Measurements from ENCODE around the gene BSDC1.

BSDC1 gene

DNA sequence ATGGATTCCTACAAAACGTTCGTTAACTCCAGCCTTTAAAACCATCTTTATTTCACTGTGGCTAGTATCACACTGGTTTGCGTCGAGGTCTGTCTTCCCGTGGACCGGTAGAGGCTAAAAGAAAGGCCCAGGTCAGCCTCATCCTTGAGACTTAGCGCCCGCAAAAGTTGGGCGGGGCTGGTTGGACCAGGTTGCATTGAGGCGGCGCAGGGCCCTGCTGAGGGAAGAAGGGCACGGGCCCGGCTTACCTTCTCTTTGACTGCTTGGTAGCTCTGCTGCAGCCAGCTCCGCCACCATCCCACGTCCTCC is 455 bp downstream of the BSDC1 start:
- peak in 1 of 2 donors; percentile 23 for DNase-seq (ENCODE audit: low read depth in 2 of 2)

DNA sequence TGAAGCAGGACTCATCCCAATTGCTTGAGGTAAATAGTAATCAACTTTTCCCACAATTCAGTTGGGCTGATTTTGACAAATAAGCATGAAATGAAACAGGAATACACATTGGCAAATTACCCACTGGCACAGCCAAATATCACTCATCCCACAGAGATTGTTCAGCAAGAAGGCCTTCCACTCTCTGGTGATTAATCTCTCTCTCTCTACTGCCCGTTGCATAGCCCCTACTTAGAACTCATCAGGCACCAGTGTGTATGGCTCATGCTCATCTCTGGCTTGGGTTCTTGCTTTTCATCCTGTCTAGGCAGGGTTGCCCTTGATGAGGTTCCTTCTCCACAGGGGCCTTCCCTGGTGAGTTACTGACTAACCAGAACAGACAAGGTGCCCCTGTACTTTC is 1.1 kb downstream of the BSDC1 start:
- no peak for DNase-seq (ENCODE audit: low read depth in 2 of 2)

DNA sequence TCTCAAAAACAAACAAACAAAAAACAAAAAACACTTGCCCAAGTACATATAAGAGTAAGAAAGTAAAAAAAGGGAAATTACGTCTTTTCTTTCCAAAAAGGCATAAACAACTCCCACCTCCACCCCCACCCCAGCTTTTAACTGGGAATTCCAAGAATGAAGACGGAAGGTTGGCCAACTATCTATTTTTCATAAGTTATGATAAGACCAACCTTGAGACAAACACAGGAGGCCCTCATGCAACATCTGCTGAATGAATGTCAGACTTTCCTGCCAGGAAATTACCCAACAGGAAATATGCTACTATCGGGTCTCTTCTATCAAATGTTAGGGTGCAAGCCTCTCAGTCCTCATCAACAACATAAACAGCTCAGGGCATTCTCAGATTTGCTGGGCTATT is 1.9 kb downstream of the BSDC1 start:
- no peak for DNase-seq (ENCODE audit: low read depth in 2 of 2)

DNA sequence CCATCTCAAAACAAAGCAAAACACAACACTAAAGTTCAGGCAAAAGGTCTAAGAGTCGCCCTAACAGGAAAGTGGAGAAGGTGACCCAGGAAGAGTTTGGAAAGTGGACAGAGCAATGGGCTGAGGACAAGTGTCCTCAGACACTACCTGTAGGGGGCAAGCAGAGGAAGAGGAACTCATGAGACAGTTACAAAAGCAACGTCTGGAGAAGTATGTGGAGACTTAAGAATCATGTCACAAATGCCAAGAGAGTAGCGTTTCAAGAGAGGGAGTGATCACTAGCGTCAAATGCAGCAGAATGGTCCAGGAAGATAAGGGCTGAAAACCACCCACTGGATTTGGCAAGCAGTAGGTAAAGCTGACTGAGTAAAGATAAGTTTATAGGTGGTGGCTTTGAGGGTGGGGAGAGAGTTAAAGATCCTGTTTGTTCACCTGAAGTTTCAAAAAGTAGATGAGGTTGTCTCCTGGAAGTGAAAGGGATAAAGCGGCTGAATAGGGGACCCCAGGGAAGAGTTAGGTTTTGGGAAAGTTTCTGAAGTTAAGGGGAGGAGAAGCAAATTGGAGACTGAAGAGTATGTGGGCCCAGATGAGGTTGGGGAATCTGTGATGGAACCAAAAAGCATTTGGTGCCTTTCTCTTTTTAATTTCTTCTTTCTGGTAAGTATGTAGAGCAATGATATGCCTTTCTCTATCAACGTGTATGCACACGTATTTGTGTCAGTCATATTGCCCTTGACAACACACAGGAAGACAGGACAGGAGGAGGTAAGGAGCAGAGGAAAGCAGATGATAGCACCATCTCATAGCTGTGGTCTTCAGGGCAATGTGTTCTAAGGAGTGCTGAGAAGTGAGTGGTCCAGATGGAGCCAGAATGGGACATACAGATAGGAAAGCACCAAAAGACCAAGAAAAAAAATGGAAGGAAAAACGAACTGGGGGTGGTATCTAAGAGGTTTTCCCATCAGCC is 3.1 kb downstream of the BSDC1 start:
- DNase-seq (ENCODE audit: low read depth in 2 of 2) = no peak

DNA sequence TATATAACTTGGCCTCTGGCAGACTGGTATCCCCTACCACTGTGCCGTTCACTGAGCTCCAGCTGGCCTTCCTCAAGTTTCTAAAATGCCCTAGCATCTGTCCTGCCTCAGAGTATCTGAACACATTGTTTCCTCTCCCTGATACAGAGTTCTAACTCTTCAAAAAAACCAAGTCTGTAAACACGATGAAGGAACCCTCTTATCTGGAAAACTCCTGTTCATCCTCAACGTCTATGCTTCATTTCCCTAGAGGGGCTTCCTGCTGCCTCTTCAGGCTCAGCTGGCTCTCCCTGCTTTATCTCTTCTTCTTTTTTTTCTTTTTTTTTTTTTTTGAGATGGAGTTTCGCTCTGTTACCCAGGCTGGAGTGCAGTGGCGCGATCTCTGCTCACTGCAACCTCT is 5.6 kb downstream of the BSDC1 start:
- no peak for DNase-seq (ENCODE audit: low read depth in 2 of 2)

DNA sequence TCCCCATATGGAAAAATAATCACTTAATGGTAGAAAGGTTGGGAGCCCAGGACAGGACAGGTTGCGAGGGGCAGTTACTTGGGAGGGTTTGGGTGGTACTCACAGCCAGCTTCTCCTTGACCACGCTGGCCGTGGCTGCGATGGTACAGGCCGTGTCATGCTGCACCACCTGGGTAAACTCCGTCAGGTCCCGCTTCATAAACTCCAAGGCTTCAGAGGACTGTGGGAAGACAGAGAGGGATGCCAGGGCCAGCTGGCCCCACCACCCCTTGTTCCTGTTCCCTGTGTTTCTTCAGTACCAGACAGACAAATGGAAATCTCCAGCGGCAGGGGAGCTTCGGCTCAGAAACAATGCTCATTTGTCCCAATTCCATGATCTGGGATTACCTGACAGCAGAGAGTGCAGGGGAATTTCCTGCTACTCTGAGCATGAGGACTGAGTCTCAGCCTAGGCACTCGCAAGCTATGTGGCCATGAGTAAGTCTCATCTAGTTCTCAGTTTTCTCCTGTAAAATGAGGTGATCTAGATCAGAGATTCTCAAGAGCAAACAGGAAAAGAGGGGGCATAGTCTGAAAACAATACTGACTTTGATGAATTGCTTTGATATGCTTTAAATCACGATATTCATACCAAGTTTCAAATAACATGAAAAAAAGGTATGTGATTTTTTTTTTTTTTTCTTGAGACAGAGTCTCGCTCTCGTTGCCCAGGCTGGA is 7.4 kb downstream of the BSDC1 start:
- DNase-seq (ENCODE audit: low read depth in 2 of 2) = no peak

DNA sequence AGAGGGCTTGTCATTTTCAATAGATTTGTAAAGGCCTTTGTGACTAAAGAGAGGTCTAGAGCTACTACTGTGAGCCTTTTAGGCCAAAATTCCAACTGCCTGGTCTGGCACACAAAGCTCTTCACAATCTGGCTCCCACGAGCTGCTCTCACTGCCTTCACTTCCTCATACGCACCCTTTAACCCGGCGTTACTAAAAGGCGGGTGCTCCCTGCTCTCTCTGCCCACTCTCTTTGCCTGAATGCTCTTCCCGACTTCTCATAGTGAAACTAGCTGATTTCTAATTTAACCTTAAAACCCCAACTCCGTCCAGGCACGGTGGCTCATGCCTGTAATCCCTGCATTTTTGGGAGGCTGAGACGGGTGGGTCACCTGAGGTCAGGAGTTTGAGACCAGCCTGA is 14.2 kb downstream of the BSDC1 start:
- no peak for DNase-seq (ENCODE audit: low read depth in 2 of 2)

DNA sequence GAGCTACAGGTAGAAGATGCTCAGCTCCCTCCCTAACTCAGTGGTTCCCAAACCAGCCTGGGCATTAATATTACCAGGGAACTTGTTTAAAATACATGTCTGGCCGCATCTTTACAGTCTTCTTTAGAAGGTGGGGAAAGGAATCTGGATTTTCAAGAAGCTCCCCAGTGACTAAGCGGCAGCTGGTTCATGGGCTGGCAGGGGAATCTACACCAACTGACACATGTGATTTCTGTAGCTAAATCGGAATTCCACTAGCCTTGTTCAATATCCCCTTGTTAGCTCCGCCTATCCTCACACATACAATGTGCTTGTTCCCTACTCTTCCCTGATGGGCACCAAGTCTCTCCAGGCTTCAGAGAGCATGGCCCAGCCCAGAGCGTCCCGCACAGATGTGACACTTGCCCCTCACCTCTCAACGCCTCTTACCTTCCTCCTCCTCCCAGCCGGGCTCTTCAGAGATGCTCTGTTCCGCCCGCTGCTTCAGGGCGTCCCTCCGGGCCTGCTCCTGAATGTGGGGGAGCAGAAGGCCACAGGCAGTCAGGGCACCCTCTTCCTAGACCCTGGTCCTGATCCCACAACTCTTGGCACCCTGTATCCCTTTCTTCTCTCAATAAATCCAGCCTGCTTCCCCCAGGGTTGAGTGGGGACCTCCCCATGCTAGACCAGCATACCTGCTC is 16.6 kb downstream of the BSDC1 start:
- no peak for DNase-seq (ENCODE audit: low read depth in 2 of 2)

DNA sequence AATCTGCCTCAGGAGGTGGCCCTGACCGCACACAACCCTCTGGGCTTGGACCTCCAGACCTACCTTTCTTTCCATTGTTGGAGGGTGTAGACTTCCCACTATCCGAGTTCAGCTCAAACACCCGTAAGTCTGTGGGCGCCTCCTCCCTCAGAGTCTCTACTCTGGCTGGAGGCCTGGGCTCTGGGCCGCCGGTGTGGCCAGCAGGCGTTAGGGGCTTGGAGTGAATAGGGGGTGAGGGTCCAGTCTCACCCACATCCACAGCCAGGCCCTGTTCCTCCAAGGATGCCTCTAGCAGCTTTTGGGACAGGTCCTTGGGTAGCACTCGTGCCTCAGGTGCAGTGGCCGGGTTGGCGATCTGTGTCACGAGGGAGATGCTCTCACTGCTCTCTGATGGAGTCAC is 18.0 kb downstream of the BSDC1 start:
- no peak for DNase-seq (ENCODE audit: low read depth in 2 of 2)

DNA sequence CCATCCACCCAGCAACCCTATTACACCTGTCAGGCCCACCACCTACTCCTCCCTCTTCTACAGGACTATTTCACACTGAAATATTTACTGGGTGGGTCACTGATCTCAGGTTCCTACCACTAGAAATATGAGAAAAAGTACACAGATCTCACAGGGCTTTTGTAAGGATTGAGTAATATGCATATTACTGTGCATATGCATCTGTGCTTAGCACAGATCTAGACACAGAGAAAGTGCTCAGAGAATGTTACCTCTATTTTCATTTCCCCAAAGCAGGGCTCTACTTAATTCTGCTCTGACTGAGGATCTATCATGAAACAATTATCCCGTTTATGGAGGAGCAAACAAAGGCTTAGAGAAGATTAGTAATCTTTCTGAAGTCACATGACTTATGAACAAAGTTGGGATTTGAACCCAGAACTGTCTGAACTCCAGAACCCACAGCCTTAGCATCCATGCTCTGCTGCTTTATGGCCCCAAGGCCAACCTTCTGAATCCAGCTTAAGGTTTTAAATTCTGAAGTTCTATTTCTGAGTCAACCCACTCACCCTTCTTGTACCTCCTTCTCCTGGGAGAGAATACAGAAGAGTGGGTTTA is 20.1 kb downstream of the BSDC1 start:
- no peak for DNase-seq (ENCODE audit: low read depth in 2 of 2)

DNA sequence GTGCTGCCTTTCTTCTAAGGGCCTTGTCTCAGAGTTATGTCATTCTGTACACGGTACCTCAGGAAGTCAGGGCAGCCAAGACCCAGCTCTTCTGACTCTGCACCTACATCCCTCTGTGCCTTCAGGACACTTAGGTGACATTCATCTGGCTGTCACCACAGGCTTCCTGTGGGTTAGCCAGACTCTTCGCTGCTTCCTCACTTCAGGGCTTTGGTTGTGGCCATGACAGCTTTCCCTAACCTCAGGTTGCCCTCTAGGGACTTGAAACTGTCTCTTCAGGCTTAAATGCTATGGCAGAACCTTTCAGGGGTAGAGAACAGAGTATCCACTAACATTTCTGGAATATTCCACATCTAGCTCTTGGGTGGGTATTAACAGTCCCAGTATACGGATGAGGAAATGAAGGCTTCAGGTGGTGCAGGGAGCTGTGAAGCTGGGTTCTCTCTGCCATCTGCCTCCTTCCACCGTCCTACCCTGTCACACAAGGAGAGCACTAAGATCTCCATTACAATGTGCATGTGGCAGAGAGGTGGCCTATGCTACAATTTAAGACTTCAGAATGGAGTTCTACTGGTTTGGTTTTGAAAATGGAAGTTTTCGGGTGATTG is 22.0 kb downstream of the BSDC1 start:
- DNase-seq (ENCODE audit: low read depth in 2 of 2) = no peak

DNA sequence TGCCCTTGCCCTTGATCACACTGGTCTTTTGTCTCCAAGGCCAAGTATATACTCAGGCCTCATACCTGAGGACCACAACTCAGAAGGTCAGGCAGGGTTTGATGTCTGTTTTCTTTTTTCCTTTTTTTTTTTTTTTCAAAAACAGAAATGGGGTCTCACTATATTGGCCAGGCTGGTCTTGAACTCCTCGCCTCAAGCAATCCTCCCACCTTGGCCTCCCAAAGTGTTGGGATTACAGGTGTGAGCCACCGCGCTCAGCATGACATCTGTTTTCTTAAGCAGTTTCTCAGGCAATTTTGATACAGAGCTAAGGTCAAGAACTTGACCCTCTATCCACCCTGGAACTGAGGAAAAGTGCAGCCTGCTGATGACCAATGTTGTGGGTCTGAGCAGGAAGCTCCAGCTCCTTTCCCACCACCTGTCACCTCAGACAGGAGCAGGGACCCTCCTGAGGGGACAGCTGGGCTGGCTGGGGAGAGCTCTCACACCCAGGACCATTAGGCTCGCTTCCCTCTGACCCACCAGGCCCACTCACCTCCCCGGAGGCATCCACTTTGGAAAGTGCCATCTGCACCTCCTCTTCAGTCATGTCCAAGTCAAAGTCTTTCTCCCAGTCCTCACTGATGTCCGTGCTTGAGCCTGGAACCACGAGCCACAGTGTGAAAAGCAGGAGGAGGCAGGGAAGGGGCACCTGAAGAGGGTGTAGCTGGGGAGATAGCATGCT is 26.2 kb downstream of the BSDC1 start:
- no peak for DNase-seq (ENCODE audit: low read depth in 2 of 2)

DNA sequence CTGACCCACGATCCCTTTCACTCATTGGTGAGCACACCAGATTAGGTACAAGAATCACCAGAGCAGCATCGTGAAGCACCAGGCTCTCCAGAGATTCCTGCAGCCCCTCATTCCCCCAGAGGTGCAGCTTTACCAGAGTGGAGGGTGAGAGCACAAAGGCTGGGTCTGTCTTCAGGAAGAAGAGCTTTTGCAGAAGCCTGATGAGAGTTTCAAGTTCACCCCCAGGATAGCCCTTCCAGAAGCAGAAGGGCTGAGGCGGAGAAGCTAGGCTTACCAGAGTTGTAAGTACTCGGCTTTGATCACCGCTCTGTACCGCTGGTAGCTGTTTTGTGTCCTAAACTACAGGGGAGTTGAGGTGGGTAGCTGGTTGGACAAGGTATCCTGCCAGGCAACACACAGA is 28.8 kb downstream of the BSDC1 start:
- DNase-seq (ENCODE audit: low read depth in 2 of 2) = no peak

DNA sequence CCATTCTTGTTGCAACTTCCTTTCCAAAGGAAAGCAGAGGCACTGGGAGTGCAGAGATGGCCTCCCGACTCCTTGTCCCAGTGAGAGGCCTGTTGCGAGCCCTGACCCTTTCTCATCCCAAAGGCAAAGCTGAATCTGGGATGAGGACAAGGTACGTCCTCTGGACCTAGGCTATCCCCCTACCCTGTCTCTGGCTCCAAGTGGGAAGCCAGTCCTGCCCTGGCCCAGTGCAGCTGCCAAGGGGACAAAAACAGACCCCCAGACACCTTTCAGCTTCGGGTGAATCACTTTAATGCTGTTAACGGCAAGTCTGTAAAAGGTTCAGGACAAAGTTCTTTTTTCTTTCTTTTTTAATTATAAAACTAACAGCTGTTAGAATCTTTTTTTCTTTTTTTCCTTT is 29.4 kb downstream of the BSDC1 start:
- no peak for DNase-seq (ENCODE audit: low read depth in 2 of 2)

DNA sequence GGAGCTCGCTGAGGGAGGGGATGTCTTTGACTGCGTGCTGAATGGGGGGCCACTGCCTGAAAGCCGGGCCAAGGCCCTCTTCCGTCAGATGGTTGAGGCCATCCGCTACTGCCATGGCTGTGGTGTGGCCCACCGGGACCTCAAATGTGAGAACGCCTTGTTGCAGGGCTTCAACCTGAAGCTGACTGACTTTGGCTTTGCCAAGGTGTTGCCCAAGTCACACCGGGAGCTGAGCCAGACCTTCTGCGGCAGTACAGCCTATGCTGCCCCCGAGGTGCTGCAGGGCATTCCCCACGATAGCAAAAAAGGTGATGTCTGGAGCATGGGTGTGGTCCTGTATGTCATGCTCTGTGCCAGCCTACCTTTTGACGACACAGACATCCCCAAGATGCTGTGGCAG is 30.5 kb downstream of the BSDC1 start:
- DNase-seq (ENCODE audit: low read depth in 2 of 2) = no peak

DNA sequence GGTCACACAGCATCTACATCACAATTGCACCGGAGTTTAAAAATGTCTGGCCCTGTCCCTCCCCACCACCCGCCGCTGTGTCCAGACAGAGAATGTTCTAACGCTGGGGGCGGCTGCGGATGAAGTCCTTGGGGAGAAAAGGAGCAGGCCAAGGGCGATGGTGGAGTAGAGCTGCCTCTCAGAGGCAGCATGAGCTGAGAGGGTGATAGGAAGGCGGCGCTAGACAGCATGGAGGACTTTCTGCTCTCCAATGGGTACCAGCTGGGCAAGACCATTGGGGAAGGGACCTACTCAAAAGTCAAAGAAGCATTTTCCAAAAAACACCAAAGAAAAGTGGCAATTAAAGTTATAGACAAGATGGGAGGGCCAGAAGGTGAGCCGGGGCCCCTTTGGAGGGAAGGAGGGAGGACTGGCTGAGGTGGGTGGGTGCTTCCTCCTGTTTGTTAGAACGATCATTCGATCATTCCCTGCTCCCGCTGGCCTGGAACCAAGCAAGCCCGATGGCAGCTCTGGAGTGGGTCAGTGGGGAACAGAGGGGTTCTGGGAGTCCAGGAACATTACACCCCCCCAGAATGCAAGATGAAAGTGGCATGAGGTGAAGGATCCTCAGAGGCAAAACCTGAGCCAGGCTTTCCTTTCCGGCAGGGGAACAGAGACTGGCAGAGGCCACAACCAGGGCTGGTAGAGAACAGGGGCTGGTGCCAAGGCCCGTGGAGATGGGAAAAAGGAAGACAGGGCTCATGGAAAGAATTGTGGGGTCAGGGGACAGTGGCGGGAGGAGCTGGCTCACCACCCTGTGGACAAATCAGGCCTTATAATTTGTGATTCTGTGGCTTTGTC is 31.5 kb downstream of the BSDC1 start, which contains the start of the genes FAM229A and TSSK3:
TSS of gene FAM229A (minus strand) at position 12 of the 840 bp plus-strand sequence. CDS start 394 bp downstream, outside the sequence.
TSS of gene TSSK3 (plus strand) at position 66 of the 840 bp plus-strand sequence. CDS start at position 229, 163 bp downstream.
- no peak for DNase-seq (ENCODE audit: low read depth in 2 of 2)

DNA sequence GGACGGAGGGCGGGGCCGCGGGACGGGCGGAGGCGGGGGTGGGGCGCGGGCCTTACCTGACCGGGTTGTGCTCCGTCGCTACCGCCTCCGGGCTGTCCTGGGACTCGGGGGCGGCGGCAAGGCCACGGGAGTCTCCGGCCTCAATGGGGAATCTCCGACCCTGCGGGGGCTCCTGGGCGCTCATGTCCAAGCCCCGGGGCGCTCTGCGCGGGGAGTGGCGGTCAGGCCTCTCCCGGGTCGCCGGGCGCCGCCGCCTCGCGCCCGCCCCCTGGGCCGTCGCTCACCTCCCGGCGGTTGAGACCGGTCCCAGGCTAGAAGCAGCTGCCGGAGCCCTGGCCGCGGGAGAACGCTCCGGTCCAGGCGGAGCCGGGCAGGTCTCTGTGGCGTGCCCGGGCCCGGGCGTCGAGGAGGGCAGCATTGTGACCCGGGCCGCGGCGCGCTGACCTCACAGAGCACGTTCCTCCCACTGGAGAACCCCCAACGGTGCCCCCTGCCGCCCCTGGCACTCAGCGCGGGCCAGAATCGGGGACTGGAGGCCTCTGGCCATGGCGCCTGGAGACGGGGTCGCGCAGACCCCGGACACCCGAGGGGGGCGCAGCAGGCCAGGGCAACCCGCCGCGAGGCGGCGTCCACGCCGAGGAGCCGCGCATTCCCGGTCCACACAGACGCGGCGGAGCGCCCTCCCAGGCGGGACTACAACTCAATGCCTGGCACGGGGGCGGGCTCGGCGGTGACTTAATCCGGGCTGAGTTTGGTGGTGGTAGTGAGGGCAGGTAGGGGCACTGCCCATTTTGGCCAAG is 32.4 kb downstream of the BSDC1 start:
- DNase-seq (ENCODE audit: low read depth in 2 of 2) = no peak

DNA sequence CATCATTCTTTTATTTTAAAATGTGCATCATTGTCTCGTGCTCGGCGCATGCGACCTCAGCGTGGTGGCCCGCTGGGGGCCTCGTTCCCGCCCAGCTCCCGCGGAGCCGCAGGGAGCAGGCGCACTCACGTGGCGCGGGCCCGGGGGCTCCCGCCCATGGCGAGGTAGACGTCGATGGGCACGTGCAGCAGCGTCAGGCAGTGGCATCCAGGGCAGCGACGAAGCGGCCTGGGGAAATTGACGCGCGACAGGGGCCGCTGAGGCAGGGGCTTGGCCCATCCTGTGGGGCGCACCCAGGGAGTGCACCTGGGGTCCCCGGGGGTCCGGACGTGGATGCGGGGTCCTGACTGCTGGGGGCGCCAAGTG is 33.0 kb downstream of the BSDC1 start:
- DNase-seq (ENCODE audit: low read depth in 2 of 2) = no peak

DNA sequence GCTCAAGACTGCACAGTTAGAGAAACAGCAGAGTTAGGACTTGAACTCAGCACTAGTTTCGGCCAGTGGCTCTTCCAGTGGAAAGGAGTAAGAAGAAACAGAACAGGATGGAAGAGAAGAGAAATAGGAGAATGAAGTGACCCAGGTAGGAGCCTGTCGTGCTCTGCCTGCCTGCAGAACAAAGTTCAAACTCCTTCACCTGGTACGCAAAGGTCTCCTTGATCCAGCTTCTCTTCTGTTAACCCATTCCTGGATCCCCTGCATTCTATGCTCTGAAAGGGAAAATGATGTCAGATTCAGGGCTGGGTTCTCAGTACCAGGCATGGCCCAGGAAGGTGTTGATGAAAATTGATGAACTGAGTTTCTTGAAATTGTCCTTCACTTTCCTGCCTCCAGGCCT is 35.8 kb downstream of the BSDC1 start:
- DNase-seq (ENCODE audit: low read depth in 2 of 2) = no peak

Data from stimulated activated CD8-positive, alpha-beta memory T cell treated with anti-CD3 and anti-CD28 coated beads, Interleukin-2, amount 100 ng/mL, for 48 hours (primary cell).